Left hindlimb (tissue), 1 donor: ENCODE measurements around the gene PDZRN4.
"Not testable (repeated sequence)": the region's sequence is repeated elsewhere in the genome, so short reads cannot be mapped to it uniquely, and the experiment has no call there.

ENCODE experiments used
- DNase-seq: peaks from one replicate; pipeline ENCODE4 v3.0.0-alpha.2; 2018

Gene PDZRN4

DNA sequence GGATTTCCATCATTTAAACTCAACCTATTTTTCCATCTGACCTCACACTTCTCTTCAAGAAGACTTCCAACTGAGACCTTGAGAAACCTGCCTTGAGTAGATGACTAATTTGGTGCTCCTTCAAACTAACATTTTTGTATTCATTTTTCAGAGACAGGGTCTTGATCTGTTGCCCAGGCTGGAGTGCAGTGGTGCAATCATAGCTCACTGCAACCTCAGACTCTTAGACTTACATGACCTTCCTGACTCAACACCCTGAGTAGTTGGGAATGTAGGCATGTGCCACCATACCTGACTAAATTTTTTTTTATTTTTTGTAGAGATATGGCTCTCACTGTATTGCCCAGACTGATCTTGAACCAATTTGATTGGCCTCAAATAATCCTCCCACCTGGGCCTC lies 389.9 kb downstream of the PDZRN4 start:
- no peak for DNase-seq

DNA sequence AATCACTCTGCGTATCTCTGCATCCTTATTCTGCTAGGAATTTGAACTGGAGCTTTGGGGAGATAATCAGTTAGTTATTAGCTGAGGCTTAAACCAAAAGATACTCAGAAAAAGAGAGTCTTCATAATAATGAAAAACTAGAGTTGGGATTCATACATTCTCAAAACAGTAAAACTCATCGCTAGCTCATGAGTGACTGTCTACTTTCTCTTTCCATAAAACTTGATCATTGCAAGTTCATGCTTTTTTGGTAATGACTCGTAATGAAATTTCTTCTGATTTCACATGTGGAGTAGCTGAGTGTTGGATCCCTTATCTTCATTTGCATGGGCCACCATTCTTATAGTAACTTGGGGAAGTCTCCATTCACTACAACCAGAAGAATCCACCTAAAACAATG lies 397.7 kb downstream of the PDZRN4 start:
- no peak for DNase-seq

DNA sequence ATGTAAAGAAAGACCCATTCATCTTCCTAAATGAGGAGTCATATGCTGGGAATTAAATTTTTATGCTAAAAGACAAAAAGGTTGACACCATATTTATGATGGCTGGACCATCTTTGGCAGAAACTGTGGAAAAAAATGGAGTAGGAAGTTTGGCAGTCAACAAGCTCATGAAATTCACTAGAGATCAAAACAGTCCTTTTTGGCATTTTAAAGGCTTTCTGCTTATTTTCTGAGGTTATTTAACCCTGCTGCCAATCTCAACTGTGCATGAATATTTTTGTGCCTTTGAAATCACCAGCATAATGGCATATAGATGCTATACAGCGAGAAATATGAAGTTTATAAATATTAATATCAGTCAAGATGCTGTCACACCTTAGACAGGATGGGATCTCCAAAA lies 399.5 kb downstream of the PDZRN4 start:
- no peak for DNase-seq

DNA sequence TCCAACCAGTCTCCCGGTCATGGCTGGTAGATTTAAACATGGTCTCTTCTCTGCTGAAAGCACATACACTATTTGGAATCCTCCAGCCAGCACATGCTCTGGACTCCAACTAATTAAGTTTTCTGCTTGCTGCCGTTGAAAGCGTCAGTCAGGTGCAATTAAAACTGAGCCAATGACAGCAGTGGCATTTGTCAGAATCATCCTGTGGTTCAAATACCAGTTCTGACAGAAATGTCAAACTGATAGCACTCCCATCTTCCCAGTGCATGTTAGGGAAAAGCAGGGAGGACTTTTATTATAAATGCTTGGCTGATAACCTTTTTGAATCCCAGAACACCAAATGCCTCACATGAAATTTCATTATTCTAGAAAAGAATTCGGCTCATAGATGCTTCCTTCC lies 401.8 kb downstream of the PDZRN4 start:
- DNase-seq: no peak

DNA sequence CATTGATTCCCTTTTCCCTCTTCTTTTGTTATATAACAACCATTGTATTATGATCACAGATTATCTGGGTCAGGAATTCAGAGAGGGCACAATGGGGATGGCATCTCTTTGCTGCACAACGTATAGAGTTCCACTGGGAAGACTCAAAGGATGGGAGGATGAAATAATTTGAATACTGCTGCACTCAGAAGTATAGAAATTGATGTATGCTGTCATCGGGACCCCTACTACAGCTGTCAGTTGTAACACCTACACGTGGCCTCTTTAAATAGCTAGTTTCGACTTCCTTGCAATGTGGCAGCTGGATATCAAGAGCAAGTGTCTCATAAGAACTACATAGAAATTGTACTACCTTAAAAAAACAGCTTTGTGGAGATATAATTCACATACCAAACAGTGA lies 408.1 kb downstream of the PDZRN4 start:
- DNase-seq: no peak

DNA sequence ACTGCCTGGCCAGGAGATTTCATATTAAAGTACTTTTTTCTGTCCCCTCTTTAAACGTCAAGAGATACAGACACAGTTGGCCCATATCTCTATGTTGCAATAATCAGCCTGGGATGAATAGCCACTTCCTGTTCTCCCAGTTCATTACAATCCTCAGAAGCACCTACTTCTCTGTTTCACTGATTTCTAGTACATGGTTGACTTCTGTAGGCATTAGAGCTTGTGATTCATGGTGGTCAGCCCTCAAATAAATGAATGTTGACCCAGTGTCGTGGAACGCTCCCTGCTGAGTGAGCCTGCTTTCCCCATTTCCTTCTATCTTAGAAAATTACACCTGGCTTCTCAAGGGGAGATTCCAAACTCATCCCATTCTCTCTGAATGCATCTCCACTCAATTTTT lies 416.7 kb downstream of the PDZRN4 start:
- no peak for DNase-seq

DNA sequence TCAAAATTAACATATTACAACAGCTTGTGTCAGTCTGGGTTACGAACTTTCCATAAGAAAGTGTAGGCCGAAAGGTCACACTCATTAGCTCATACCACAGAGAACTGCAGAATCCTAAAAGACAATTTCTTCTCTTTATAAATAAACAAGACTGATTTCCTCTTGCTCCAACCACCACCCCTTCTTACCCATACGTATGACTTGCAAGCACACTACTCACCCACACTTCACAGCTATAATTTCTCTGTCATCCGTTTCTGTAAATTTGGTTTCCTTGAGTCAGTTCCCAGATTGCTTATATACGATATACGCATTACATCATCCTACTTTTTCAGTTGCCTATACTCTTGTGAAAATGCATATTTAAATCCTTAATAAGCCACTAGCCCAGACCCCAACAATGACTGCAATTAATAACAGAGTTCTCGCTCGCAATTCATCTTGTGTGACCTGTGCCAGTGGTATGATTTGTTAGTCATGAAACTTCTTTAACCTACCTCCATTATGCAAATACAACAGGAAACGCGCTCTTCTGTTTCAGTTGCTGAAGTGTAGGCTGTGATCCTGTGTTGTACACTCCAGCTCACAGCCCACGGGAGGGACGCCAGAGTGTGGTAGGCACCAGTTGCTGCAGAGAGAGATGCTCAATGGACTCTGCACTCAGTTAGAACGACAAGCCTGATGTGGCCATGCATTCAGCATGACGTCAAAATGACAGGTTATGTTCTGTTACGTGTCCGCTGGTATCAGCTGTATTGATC lies 417.6 kb downstream of the PDZRN4 start:
- no peak for DNase-seq

DNA sequence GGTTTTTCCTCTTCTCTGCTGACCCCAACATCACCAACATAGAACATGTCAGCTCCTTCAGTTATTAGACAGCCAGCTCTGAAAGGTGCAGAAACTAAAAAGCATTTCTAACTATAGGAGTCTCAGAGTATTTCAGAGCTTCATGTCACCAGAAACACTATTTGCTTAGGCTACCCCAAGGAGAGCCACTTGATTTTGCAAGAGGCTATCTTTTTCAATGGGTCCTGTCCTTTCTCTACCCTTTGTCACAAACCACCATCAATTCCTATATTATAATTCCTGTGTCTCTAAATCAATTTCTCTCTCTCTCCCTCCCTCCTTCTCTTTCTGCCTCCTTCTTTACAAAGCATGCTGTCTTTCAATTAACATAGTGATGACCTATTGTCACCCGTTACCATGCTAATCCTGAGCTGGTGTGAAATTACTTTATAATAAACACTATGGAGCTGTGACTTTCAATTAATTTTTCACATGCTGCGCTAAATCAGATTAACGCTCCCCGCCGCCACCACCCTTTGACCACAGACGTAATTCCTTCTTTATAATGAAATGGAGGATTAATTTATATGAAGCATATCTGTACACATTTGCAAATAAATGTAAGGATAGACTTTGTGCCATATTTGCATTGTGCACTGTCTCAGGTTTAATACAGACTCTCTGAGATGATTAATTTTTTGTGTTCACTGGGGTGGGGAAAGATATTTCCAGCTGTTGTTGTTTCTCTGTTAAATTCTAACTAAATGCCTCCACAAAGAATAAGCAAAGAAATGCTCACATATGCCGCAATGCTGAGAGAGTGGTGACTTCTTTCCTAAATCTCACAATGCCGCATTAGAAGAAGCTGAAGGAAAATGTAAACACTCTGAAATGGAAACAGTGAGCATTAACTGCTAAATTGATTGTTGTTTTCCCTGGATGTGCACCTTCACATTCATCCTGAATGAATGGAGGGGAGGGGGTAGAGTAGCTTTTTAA lies 418.6 kb downstream of the PDZRN4 start:
- DNase-seq: no peak

DNA sequence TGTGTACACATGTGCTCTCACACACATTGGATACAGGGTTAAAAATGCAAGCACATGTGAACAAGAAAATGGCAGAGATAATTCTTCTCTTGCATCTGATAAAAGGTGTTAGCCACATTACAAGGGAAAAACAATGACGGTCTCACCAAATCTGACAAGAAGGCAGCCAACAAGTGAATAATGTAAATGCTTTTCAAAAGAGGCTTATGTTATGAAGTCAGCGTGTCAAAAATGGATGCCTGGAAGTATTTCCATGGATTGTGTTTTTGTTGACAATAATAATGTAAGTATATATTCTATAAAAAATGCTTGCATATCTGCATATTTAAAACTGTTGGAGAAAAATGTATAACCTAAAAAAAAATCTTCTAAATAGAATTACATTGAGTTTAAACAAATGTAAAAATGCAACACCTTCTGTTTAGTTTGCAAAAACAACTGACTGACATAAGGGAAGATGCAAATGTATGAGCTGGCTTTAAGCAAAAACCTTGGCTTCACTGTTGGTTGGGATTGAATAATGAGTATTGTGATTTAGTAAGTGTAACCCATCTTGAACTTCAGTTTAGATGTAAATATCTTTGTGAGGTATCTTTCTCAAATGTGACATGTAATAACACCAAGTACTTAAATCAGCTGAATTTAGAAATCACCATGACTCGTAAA lies 424.9 kb downstream of the PDZRN4 start:
- DNase-seq: no peak

DNA sequence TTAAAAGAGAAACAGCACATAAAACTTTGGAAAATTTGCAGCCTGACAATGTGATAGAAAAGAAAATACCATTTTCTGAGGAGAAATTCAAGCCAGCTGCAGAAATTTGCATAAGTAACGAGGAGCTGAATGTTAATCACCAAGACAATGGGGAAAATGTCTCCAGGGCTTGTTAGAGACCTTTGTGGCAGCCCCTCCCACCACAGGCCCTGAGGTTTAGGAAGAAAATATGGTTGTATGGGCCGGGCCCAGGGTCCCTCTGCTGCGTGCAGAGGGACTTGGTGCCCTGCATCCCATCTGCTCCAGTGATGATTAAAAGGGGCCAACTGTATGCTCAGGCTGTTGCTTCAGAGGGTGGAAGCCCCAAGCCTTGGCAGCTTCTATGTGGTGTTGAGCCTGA lies 427.1 kb downstream of the PDZRN4 start:
- DNase-seq: not testable (repeated sequence)

DNA sequence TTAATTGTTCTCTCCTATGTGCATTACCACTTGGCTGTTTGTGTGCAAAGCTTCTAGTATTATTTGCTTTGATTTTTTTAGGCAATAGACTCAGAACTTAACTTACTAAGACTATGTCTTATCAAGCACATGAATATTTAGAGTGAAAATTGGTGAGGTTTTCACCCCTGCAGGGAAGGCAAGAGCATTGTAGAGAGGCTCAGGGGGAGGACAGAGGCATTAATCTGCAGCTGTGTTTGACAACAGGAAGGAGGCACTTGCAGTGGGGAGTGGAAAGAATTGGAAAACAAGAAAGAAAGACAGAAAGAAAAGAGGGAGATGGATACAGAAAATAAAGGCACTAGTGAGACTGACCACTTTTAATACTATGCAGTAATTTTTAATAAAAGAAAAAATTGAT lies 431.6 kb downstream of the PDZRN4 start:
- DNase-seq: no peak

DNA sequence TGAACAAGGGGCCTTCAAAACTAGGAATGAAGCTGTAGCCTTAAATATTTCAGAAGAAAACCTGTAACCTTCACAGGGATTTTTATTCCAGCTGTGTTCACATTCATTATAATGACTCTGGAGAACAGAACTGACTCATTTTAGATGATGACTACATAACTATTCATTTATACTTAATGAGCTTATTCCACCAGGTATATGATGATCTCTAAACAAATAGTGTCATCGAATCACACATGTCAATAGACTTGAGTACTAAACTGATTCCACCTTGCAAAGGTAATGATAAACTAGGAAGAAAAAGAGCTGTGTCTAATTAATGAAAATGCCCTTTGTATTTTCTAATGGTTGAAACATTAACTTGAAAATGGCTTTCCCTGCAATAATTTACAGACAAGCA lies 433.2 kb downstream of the PDZRN4 start:
- no peak for DNase-seq
